ENCODE results near the gene EPHB2. TPM values are rescaled to one million over a fixed set of nuclear protein-coding genes. Genes with fewer than 3 reads are reported as not detected.

EPHB2 gene
- total RNA-seq, 2 donors from 2014 or later, result not detected

DNA sequence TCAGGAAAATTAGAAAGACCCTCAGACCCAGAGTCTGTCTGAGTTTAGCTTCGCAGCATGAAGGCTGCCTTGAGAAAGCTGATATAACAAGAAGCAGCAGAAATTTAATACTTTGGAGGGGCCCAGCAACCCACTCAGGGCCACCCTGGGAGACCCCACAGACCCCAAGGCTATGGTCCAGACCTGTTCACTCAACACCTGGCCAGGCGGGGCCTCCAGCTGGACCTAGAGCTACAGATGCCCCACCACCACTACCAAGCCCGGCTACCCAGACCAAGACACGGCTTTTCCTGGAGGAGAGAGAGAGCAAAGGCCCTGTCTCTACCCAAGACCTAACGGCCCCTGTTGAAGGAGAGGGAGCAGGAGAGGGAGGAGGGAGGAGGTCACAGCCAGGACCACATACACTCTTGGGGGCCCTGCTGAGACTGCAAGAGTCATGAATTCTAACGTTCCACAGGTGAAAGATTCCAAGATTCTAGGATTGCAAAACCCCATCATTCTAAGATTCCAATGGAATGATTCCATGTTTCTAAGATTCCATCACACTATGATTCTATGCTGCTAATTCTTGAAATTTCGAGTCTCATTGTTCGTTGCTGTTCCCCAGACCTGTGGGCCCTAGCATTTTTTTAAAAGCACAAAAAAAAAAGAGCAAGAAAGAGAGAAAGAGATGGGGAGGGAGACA lies 208.8 kb downstream of the EPHB2 start:
- H3K27ac Mint-ChIP-seq, result no peak overlapping the region
- no peaks in the 10 kb centered on the region for H3K9me3 Mint-ChIP-seq
- peaks cover 0 to 11% of the 10 kb centered on the region in 2 donors for H3K27me3 Mint-ChIP-seq
- no peak overlapping the region for H3K4me3 Mint-ChIP-seq
- ATAC-seq (no peak), DNase-seq (ENCODE audit: low spot score) (no peak)
- no peaks in the 10 kb centered on the region for H3K4me1 Mint-ChIP-seq (ENCODE audit: low read depth in 2 of 2)
- H3K36me3 Mint-ChIP-seq, result no peaks in the 10 kb centered on the region

DNA sequence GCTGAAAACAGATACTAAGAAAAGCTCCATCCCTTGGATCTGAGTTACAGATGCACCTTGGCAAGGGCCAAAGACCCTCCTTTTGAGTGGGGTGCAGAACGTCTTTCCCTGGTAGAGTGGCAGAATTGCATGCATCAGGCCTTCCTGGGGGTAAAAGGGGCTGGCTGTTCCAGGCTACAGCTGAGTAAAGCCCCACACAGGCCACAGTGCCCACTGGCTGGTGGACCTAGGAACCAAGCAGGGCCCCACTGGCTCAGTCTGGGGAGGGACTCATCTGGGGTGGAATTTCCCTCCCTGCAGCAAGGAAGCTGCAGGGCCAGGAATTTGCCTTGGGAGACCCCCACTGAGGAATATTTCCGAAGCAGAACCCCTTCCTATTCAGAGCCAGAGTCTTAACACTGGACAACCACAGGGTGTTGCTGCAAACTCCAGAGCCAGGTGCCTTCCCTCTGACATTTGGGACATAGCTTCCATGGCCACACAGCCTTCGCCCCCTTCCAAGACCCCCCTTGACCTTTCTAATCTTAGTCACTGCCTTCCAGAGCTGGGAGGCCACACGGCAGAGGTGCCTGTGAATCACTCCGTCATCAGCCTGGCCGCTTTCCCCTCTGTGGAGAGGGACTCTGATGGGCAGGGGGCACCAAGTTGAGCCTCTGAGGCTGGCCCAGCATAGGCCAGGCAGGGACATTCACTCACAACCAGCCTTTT lies 209.5 kb downstream of the EPHB2 start:
- ATAC-seq, result no peak
- no peak overlapping the region for H3K4me3 Mint-ChIP-seq

GRCh38 chr1:22920734-22921451 lies 210.3 kb downstream of the EPHB2 start:
- Mint-ChIP-seq H3K27ac (no peak overlapping the region), H3K36me3 (no peaks in the 10 kb centered on the region), H3K9me3 (no peaks in the 10 kb centered on the region), H3K4me1 (ENCODE audit: low read depth in 2 of 2) (peaks cover 0 to 2% of the 10 kb centered on the region in 2 donors), H3K4me3 (no peak overlapping the region), H3K27me3 (peaks cover 6 to 9% of the 10 kb centered on the region in 2 donors)
- ATAC-seq (no peak), DNase-seq (ENCODE audit: low spot score) (no peak)

More for the DNA sequence above, 209.5 kb downstream of the EPHB2 start:
- DNase-seq (ENCODE audit: low spot score), result no peak
- Mint-ChIP-seq H3K27me3 (peaks cover 4 to 14% of the 10 kb centered on the region in 2 donors), H3K9me3 (no peaks in the 10 kb centered on the region), H3K36me3 (no peaks in the 10 kb centered on the region), H3K27ac (no peak overlapping the region), H3K4me1 (ENCODE audit: low read depth in 2 of 2) (peaks cover 0 to 2% of the 10 kb centered on the region in 2 donors)

- Mint-ChIP-seq H3K27ac (no peak overlapping the region), H3K9me3 (no peaks in the 10 kb centered on the region), H3K36me3 (no peaks in the 10 kb centered on the region), H3K4me1 (ENCODE audit: low read depth in 2 of 2) (peaks cover 0 to 2% of the 10 kb centered on the region in 2 donors), H3K4me3 (no peak overlapping the region), H3K27me3 (peaks cover 6 to 12% of the 10 kb centered on the region in 2 donors)
- ATAC-seq, result no peak
- DNase-seq (ENCODE audit: low spot score), result no peak
Measured at GRCh38 chr1:22921452-22922126, 210.9 kb downstream of the EPHB2 start.

GRCh38 chr1:22922640-22923039 lies 212.0 kb downstream of the EPHB2 start:
- ATAC-seq (no peak), DNase-seq (ENCODE audit: low spot score) (no peak)
- H3K27me3 Mint-ChIP-seq, result peaks cover 14 to 15% of the 10 kb centered on the region in 2 donors
- no peaks in the 10 kb centered on the region for H3K9me3 Mint-ChIP-seq
- H3K4me3 Mint-ChIP-seq, result no peak overlapping the region
- H3K4me1 Mint-ChIP-seq (ENCODE audit: low read depth in 2 of 2), result peaks cover 0 to 2% of the 10 kb centered on the region in 2 donors
- H3K27ac Mint-ChIP-seq, result no peak overlapping the region
- no peaks in the 10 kb centered on the region for H3K36me3 Mint-ChIP-seq

DNA sequence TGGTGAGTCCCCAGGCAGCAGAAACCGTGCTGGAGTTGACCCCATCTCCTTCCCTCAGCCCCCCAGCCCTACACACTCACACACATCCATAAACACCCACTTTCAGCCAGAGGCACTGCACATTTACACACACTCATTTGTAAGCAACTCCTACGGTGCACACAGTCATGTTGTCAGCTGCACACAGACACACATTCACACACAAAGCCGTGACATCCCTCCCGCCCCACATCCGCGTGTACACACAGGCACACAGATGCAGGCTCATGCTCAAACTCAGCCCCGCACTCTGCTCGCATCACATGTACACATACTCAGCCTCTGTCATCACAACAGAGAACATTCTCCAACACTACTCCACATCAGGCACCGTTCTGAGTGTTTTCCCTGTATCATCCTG lies 214.5 kb downstream of the EPHB2 start:
- H3K4me3 Mint-ChIP-seq, result no peak overlapping the region
- no peak overlapping the region for H3K27ac Mint-ChIP-seq
- peaks cover 26 to 31% of the 10 kb centered on the region in 2 donors for H3K27me3 Mint-ChIP-seq
- DNase-seq (ENCODE audit: low spot score) (no peak), ATAC-seq (no peak)
- H3K36me3 Mint-ChIP-seq, result no peaks in the 10 kb centered on the region
- H3K9me3 Mint-ChIP-seq, result no peaks in the 10 kb centered on the region
- peaks cover 0 to 2% of the 10 kb centered on the region in 2 donors for H3K4me1 Mint-ChIP-seq (ENCODE audit: low read depth in 2 of 2)

- no peak overlapping the region for H3K27ac Mint-ChIP-seq
- H3K4me3 Mint-ChIP-seq, result no peak overlapping the region
- H3K9me3 Mint-ChIP-seq, result no peaks in the 10 kb centered on the region
- no peaks in the 10 kb centered on the region for H3K36me3 Mint-ChIP-seq
- peaks cover 24 to 25% of the 10 kb centered on the region in 2 donors for H3K27me3 Mint-ChIP-seq
- no peaks in the 10 kb centered on the region for H3K4me1 Mint-ChIP-seq (ENCODE audit: low read depth in 2 of 2)
- DNase-seq (ENCODE audit: low spot score) (no peak), ATAC-seq (peak; percentile 59 to 66)
Measured at GRCh38 chr1:22930240-22930912, 219.7 kb downstream of the EPHB2 start.

DNA sequence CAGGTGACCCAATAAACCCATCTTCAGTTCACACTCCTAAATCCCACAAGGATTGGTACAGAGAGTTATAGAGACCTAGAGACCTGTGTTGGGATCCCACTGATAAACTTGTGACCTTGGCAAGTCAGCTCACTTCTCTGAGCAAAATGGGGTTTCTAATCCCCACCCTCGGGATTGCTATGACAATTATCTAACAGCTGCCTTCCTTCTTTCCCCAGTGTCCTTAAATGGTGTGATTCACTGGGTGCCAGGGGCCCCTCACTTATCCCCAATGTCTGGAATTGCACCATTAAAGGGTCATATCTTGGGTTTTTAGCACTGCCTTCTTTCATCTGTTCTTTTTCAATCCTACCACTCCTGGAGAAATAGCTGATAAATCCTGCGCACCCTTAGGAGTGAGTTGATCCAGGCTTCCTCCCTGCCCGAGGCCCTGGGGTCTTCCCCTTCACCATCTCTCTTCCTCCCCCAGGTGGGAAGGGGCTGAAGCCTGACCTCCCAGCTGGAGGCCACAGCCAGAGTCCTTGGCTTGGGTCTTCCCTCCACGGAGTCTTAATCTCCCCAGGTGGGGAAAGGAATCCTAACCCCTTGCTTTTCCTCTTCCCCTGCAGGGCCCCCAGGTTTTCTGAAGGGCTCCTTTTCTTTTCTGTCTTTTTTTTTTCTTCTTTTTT lies 222.3 kb downstream of the EPHB2 start:
- no peaks in the 10 kb centered on the region for H3K4me1 Mint-ChIP-seq (ENCODE audit: low read depth in 2 of 2)
- H3K36me3 Mint-ChIP-seq, result no peaks in the 10 kb centered on the region
- no peak for ATAC-seq
- peaks cover 14 to 15% of the 10 kb centered on the region in 2 donors for H3K27me3 Mint-ChIP-seq
- H3K4me3 Mint-ChIP-seq, result no peak overlapping the region
- DNase-seq (ENCODE audit: low spot score), result no peak
- no peaks in the 10 kb centered on the region for H3K9me3 Mint-ChIP-seq
- H3K27ac Mint-ChIP-seq, result no peak overlapping the region

DNA sequence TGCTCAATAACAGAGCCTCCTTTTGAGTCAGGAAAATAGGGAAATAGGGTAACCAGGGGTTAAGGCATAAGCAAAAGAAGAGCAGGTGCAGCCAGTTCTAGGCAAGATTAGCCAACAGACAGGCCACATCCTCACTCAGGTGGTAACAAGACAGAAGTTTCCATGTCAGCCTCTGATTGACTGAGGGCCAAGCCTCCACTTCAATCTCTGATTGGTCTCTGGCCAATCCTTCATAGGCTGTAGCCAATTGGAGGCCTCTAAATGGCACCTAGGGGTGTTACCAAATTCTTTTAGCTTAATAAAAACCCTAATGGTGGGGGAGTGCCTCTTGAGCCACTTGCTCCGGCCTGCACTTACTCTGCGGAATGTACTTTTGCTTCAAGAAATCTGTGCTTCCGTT lies 224.8 kb downstream of the EPHB2 start:
- Mint-ChIP-seq H3K9me3 (peaks cover 2% of the 10 kb centered on the region), H3K36me3 (peaks cover 4% of the 10 kb centered on the region), H3K4me3 (no peak overlapping the region), H3K4me1 (ENCODE audit: low read depth in 2 of 2) (no peaks in the 10 kb centered on the region), H3K27me3 (peaks cover 3 to 5% of the 10 kb centered on the region in 2 donors), H3K27ac (no peak overlapping the region)
- DNase-seq (ENCODE audit: low spot score), result no peak
- no peak for ATAC-seq

DNA sequence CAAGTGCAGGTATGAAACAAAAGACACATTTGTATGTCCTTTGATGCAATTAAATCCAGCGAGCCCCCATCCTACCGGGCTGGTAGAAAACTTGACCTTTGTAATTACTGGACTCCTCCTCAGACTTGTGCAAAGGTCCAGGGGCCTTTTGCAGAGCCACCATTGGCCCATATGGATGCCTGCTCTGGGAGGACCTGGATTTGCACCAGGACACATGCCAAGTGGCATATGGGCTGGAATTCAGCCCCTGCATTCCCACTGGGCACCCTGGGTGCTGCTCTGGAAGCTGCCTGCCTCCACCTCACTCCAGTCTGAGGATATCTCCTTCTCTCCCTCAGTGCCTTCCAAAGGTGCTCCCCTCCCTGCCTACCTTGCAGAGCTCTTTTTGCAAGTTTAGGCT lies 226.0 kb downstream of the EPHB2 start:
- no peak overlapping the region for H3K4me3 Mint-ChIP-seq
- no peak for ATAC-seq
- DNase-seq (ENCODE audit: low spot score), result no peak
- peaks cover 6 to 8% of the 10 kb centered on the region in 2 donors for H3K27me3 Mint-ChIP-seq
- no peaks in the 10 kb centered on the region for H3K4me1 Mint-ChIP-seq (ENCODE audit: low read depth in 2 of 2)
- peaks cover 3% of the 10 kb centered on the region for H3K9me3 Mint-ChIP-seq
- no peak overlapping the region for H3K27ac Mint-ChIP-seq
- H3K36me3 Mint-ChIP-seq, result peaks cover 7% of the 10 kb centered on the region

GRCh38 chr1:22941257-22941656 lies 230.6 kb downstream of the EPHB2 start:
- no peaks in the 10 kb centered on the region for H3K4me1 Mint-ChIP-seq (ENCODE audit: low read depth in 2 of 2)
- ATAC-seq (no peak), DNase-seq (ENCODE audit: low spot score) (no peak)
- no peak overlapping the region for H3K27ac Mint-ChIP-seq
- no peak overlapping the region for H3K4me3 Mint-ChIP-seq
- peaks cover 7% of the 10 kb centered on the region for H3K36me3 Mint-ChIP-seq
- peaks cover 3% of the 10 kb centered on the region for H3K9me3 Mint-ChIP-seq
- H3K27me3 Mint-ChIP-seq, result peaks cover 8 to 15% of the 10 kb centered on the region in 2 donors

DNA sequence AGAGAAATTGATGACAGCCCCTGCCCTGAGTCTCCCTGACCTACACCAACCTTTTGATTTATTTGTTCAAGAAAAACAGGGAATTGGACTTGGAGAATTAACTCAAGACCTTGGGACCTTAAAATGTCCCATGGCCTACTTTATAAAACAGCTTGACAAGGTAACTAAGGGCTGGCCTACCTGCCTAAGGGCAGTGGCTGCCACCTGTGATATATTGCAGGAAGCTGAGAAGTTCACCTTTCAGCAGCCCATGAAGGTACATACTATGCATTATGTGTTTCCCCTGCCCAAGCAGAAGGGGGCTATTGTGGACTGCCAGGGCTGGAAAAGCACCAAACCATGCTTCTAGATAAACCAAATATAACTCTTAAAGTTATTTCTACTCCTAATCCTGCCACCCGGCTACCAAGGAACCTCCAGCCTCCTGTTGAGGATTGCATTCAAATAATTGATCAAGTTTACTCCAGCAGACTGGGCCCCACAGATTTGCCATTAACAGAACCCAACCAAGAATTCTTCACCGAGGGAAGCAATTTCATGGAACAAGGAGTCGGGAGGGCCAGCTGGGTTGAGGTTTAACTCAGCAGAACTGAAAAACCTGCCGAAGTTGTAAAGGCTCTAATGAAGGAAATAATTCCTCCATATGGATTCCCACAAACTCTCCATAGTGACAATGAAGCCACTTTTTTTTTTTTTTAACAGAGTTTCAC lies 233.9 kb downstream of the EPHB2 start:
- Mint-ChIP-seq H3K27ac (no peak overlapping the region), H3K27me3 (peaks cover 12 to 15% of the 10 kb centered on the region in 2 donors), H3K4me1 (ENCODE audit: low read depth in 2 of 2) (no peaks in the 10 kb centered on the region), H3K9me3 (peaks cover 3% of the 10 kb centered on the region), H3K36me3 (peaks cover 7% of the 10 kb centered on the region), H3K4me3 (no peak overlapping the region)
- ATAC-seq (no peak), DNase-seq (ENCODE audit: low spot score) (no peak)
